HG03175 (cell line): ENCODE data around the gene CPNE2.
"Not testable (repeated sequence)": the region's sequence is repeated elsewhere in the genome, so short reads cannot be mapped to it uniquely, and the experiment has no call there.

Source experiments
- ATAC-seq: cut with Tn5 transposase; IDR thresholded peaks from one replicate; pipeline ENCODE4 v1.9.1; 2021; ENCODE audit warnings: mild to moderate bottlenecking, moderate library complexity; ENCODE audit not compliant: unreplicated experiment

CPNE2 gene

DNA sequence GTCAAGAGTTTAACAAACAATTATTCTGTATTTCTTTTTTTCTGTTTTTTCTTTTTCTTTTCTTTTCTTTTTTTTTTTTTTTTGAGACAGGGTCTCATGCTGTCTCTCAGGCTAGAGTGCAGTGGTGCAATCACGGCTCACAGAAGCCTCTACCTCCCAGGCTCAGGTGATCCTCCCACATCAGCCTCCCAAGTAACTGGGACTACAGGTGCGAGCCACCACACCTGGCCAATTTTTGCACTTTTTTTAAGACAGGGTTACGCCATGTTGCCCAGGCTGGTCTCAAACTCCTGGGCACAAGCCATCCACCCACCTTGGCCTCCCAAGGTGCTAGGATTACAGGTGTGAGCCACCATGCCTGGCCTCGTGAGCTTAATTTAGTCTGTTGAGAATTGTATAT is 97.1 kb downstream of the CPNE2 start:
- ATAC-seq = not testable (repeated sequence)

DNA sequence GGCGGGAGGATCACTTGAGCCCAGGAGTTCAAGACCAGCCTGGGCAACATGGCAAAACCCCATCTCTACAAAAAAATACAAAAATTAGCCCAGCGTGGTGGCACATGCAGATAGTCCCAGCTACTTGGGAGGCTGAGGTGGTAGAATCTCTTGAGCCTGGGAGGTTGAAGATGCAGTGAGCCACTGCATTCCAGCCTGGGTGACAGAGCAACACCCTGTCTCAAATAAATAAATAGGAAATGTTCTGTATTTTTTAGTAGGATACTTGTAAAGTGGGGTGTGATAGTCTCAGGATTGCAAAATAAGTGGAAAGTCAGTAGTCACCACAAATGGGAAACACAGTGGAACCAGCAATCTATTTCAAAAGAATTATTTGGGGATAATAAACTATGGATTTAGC is 97.8 kb downstream of the CPNE2 start:
- ATAC-seq = no peak

DNA sequence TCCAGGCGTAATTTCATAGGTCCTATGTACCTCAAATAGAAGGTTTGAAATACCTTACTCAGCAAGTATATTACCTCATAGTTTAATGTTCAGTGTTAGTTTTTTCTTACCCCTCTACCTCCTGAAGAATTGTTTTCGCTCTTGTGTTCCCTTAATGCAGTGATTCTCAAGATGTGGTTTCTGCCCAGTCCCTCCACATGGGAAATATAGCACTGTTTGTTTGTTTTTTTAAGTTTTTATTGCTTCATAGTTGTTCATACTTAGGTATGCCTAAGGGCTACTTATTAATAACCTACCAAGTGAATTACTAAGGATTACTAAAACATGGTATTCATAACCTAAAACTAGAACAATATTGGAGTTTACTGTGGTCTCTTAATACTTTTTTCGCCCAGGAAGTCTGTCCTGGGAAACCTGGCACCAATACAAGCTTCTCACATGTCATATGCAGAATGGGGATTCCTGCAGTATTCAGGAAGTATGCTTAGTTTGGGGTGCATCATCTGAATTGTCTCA is 98.7 kb downstream of the CPNE2 start:
- ATAC-seq = no peak

DNA sequence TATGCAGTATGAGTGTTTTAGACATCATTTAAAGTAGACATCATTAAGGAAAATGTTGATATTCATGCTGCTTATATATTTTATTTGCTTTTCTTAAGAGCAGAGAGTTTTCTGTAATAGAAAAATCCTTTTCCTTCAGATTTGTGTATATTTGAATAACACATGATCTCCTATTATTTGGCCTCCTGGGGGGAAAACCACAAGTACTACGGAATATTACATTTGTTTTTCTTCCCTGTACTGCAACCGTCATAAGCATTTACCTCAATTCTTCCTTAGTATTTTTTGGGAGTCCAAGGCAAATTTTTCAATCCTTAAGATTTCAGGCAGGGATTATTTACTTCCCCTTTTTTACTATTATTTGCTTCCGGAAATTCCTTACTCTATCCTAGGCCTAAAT is 99.8 kb downstream of the CPNE2 start:
- no peak for ATAC-seq

DNA sequence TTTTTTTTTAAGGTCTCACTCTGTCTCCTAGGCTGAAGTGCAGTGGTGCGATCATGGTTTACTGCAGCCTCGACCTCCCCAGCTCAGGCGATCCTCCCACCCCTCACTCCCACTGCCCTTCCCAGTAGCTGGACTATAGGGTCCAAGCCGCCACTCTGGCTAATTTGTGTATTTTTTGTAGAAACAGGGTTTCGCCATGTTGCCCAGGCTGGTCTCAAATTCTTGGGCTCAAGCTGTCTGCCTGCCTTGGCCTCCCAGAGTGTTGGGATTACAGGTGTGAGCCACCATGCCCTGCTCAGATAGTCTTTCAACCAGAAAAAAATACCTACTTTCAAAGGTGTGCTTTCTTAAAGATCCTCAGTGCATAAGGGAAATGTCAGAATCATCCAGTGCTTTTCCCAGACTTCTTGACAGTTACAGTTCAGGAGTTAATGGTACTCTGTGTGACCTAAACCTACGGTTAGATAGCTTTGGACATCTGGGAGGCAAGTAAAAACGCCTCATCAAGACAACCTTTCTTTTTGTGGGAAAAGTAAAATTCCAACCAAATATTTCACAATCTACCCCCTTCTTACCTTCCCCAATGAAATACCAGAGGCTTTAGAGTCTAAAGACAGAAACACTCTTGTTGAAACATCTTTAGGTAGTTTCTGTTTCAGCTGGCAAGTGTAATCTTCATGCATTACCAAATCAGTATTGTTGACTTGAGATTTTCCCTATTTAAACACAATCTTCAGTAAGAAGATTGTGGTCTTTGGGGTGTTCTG is 100.5 kb downstream of the CPNE2 start:
- ATAC-seq = no peak

DNA sequence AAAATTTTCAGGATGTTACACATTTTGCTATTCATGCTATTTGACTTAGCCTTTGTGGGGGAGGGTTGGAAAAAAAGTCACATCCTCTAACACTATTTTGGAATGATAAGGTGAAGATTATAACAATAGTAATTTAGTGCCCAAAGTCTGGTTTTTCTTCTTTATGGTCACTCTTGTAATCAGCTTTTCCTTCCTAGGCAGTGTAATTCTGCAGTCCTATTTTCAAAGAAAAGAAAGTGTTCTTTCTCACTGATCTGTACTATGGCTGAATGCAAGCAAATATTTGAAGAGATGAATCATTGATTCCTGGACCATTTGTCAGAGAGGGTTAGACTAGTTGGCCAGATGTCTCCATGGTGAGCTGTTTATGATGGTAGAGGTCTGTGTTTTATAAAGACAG is 102.1 kb downstream of the CPNE2 start:
- no peak for ATAC-seq

DNA sequence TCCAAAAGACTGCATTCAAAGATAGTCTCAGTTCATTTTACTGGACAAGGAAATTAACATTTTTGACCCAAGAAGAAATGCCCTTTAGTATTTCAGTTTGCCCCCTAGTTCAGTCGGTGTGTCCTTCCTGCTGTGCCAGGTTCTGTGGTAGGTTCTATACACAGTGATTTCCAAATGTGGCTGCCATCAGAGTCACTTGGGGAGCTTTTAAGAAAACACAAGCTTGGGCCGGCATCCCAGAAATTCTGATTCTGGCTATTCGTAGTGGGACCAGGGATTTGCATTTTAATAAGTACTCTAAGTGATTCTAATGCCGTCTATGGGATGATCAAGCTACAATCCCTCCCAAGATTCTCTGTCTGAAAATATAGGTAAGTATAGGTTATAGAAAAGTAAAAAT is 103.9 kb downstream of the CPNE2 start:
- no peak for ATAC-seq

DNA sequence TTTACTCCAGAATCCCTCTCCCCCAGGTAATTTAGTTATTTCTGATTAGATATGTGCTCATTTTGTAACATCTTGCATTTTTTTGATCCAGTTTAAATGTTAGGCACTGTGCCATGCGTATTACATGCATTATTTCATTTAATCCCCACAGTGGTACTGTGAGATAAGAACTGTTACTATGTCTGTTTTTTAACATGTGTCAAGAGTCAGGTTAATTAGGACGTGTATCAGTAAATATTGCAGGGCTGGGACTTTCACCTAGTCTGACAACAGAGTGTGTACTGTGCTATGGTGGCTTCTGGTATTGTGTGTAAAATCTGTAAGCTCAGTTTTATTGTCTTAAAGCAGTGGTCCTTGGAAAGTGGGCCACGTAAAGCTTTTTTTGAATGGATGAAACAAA is 104.4 kb downstream of the CPNE2 start:
- no peak for ATAC-seq
